ENCODE results near the gene KIF1C. TPM values are rescaled to one million over a fixed set of nuclear protein-coding genes. Genes with fewer than 3 reads are reported as not detected.

KIF1C gene
- total and polyA plus RNA-seq, 4 donors = 10.4 to 62.2 (median 36.8) TPM

DNA sequence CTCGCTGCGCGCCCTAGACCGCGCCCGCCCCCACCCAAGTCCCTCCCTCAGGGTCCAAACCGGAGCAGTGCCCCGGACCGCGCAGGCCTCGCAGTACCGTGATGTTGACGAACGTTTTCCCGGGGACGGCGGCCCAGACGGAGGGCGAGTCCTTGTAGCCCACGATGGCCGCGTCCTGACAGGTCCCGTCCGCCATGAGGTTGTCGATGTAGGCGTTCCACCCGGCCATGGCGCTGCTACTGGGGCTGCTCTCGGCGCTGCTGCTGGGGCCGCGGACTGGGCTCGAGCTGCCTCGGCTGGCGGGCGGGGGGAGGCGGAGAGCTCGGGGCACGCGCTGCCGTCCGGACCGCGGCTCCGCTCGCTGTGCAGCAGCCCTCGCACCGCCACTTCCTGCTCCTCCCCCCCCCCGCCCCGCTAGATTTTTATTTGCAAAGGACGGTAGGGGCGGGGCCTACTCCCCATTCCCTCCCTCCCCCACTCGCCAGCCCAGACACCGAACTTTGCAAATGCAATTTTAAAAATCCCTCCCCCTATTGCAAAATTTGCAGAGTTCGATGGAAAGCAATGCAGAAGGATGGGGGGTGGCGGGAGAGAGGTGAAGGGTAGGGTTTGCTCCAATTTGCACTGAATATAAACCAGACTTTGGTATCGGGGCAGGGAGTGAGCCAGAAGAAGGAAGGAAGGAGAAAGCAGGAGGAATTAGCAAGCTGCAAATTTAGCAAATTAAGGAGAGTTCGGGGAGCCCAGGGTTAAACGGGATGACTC, 49.4 kb upstream of the KIF1C start, which contains the start of gene PFN1 (continued):
- TF ChIP-seq, protein P1, sequence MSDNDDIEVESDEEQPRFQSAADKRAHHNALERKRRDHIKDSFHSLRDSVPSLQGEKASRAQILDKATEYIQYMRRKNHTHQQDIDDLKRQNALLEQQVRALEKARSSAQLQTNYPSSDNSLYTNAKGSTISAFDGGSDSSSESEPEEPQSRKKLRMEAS (IDR thresholded peaks at IDR 0.05) = no peak
- peak; percentile 32 for TF ChIP-seq YY1 (IDR thresholded peaks at IDR 0.05)
- TF ChIP-seq TAF1 (conservative IDR thresholded peaks at IDR 0.05) = peak; percentile 54
- peak; percentile 17 to 21 for TF ChIP-seq RAD21 (IDR thresholded peaks at IDR 0.05)
- peak; percentile 39 for TF ChIP-seq NR2F2 (IDR thresholded peaks at IDR 0.05)
- TF ChIP-seq, protein P2, sequence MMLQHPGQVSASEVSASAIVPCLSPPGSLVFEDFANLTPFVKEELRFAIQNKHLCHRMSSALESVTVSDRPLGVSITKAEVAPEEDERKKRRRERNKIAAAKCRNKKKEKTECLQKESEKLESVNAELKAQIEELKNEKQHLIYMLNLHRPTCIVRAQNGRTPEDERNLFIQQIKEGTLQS (IDR thresholded peaks at IDR 0.05) = peak; percentile 38
- TF ChIP-seq HNF4A (conservative IDR thresholded peaks at IDR 0.05) = peak; percentile 30 to 42
- peak; percentile 85 for TF ChIP-seq SP1 (IDR thresholded peaks at IDR 0.05)
- no peak for TF ChIP-seq HNF4G (IDR thresholded peaks at IDR 0.05)
- peak in 1 of 2 donors; percentile 46 for TF ChIP-seq RXRA (IDR thresholded peaks at IDR 0.05)

DNA sequence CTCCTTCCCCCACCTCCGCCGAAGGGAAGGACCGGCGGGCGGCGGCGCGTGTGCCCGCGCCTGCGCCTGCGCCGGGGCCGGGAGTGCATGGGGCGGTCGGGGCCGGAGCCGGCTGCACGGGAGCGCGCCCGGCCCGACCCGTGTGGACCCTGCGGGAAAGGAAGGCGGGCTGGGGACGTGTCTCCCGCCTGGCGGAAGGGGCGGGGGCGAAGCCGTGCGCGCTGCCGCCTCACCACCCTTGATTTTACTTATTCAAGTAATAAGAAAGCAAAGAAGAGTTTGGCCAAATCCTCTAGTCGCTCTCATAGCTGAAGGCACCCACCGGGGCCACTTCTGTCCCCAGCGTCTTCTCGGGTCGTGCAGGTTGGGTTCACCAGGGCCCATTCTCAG, 48.8 kb upstream of the KIF1C start:
- peak overlapping the region; percentile 51 to 85 for H3K9ac ChIP-seq (ENCODE audit: low read depth in 1 of 2, low read length in 2 of 2)
- H3K9me3 ChIP-seq (ENCODE audit: control insufficient read depth in 4 of 4, low read length in 3 of 4) = no peaks in the 10 kb centered on the region
- H3K36me3 ChIP-seq (ENCODE audit: control insufficient read depth in 4 of 4, insufficient read depth in 3 of 4, low read depth in 1 of 4, low read length in 3 of 4) = peaks cover 3 to 12% (median 7%) of the 10 kb centered on the region in 4 donors
- H3K27me3 ChIP-seq (ENCODE audit: control insufficient read depth in 4 of 4, insufficient read depth in 4 of 4, low read length in 3 of 4) = no peaks in the 10 kb centered on the region
- DNase-seq (ENCODE audit: low spot score) = peak; percentile 78
- under 1% methylated on average over 40 of the region's 40 CpGs for WGBS
- H3K27ac ChIP-seq (ENCODE audit: low read depth in 1 of 2, low read length in 2 of 2) = peak overlapping the region; percentile 95 to 96
- no peak for TF ChIP-seq RAD21 (IDR thresholded peaks at IDR 0.05)
- TF ChIP-seq HNF4A (conservative IDR thresholded peaks at IDR 0.05) = no peak
- no peak for TF ChIP-seq JUND (IDR thresholded peaks at IDR 0.05)
- no peak for TF ChIP-seq TAF1 (conservative IDR thresholded peaks at IDR 0.05)
- no peak for TF ChIP-seq YY1 (IDR thresholded peaks at IDR 0.05)
- no peak for TF ChIP-seq FOXA1 (IDR thresholded peaks at IDR 0.05)
- TF ChIP-seq EGR1 (IDR thresholded peaks at IDR 0.05; ENCODE audit: low read depth in 2 of 2) = no peak
- no peak for TF ChIP-seq RXRA (IDR thresholded peaks at IDR 0.05)
- TF ChIP-seq, protein P1 (IDR thresholded peaks at IDR 0.05) = no peak
- no peak for TF ChIP-seq NR2F2 (IDR thresholded peaks at IDR 0.05)
- peaks cover 8 to 59% (median 45%) of the 10 kb centered on the region in 4 donors for H3K4me1 ChIP-seq (ENCODE audit: control insufficient read depth in 4 of 4, insufficient read depth in 4 of 4, low read length in 3 of 4)
- peak overlapping the region; percentile 66 to 96 (median 91) for H3K4me3 ChIP-seq (ENCODE audit: low read depth in 1 of 3, low read length in 3 of 3)

DNA sequence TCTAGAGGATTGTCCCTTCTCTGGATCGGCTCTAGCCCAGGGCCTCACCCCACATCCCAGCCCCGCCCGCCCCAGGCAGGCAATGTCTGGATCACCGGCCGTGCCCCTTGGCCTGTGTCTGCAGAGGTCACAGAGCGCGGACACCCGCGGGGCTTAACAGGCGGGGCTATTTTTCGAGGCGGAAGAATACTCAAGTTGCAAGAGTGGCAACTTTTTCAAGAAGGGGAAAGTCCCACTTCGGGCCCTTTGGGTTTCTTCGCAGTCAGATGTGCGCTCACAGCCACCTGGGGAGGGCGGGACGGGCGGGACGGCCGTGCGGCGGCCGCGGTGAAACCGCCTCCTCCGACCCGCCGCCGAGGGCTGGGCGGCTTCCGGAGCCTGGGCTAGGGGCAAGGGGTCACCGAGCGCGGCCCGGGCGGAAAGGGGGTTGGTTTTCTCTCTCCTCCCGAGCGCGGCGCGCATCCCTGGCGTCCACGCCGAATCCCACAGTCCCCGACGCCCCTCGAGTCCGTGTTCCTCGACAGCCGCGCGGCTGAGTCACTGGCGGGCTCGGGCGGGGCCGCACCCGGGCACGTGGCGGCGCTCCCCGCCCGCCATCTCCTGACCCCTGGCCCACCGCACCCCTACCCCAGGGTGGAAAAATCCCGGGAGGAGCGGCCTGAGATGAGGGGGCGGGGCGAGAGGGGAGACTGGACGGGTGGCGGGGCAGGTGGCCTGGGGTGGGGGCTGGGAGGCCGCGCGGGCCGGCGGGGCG, 48.3 kb upstream of the KIF1C start:
- Histone ChIP-seq H3K9ac (ENCODE audit: low read depth in 1 of 2, low read length in 2 of 2) (peak overlapping the region; percentile 51 to 85), H3K27me3 (ENCODE audit: control insufficient read depth in 4 of 4, insufficient read depth in 4 of 4, low read length in 3 of 4) (no peaks in the 10 kb centered on the region), H3K36me3 (ENCODE audit: control insufficient read depth in 4 of 4, insufficient read depth in 3 of 4, low read depth in 1 of 4, low read length in 3 of 4) (peaks cover 3 to 12% (median 5%) of the 10 kb centered on the region in 4 donors), H3K27ac (ENCODE audit: low read depth in 1 of 2, low read length in 2 of 2) (peak overlapping the region; percentile 95 to 96), H3K9me3 (ENCODE audit: control insufficient read depth in 4 of 4, low read length in 3 of 4) (no peaks in the 10 kb centered on the region), H3K4me3 (ENCODE audit: low read depth in 1 of 3, low read length in 3 of 3) (peak overlapping the region; percentile 66 to 91 (median 76)), H3K4me1 (ENCODE audit: control insufficient read depth in 4 of 4, insufficient read depth in 4 of 4, low read length in 3 of 4) (peaks cover 8 to 59% (median 43%) of the 10 kb centered on the region in 4 donors)
- TF ChIP-seq HNF4A (conservative IDR thresholded peaks at IDR 0.05) (peak in 1 of 2 donors; percentile 40), GABPA (IDR thresholded peaks at IDR 0.05 in 1 of 2, conservative IDR thresholded peaks at IDR 0.05 in 1 of 2) (peak in 1 of 2 donors; percentile 17), YY1 (IDR thresholded peaks at IDR 0.05) (no peak), HNF4G (IDR thresholded peaks at IDR 0.05) (no peak), RAD21 (IDR thresholded peaks at IDR 0.05) (no peak), FOXA1 (IDR thresholded peaks at IDR 0.05) (no peak), RXRA (IDR thresholded peaks at IDR 0.05) (peak; percentile 57 to 77), NR2F2 (IDR thresholded peaks at IDR 0.05) (peak; percentile 77), FOXA2 (IDR thresholded peaks at IDR 0.05) (no peak)
- TF ChIP-seq, protein P2 (IDR thresholded peaks at IDR 0.05) = no peak
- TF ChIP-seq, protein P1 (IDR thresholded peaks at IDR 0.05) = no peak
- DNase-seq (ENCODE audit: low spot score) = peak; percentile 74
- under 1% methylated on average over 75 of the region's 75 CpGs for WGBS
